Stomach smooth muscle (tissue), 2 donors: ENCODE data around the gene TANC1.

ENCODE experiments used
- H3K27ac ChIP-seq: one replicate; pipeline ENCODE4 v1.7.0; 2013; ENCODE audit warnings: mild to moderate bottlenecking, low read length, inconsistent platforms
- H3K27me3 ChIP-seq, 2 donors: one replicate each; pipeline ENCODE4 v1.7.0; 2013; ENCODE audit warnings: low read length in 2 of 2; ENCODE audit not compliant: insufficient read depth in 2 of 2, control insufficient read depth in 1 of 2
- H3K36me3 ChIP-seq, 2 donors: one replicate each; pipeline ENCODE4 v1.7.0; 2013; ENCODE audit warnings: low read length in 2 of 2; ENCODE audit not compliant: control insufficient read depth in 2 of 2, insufficient read depth in 2 of 2
- H3K4me1 ChIP-seq: one replicate; pipeline ENCODE4 v1.7.0; 2013; ENCODE audit warnings: low read length; ENCODE audit not compliant: control insufficient read depth, insufficient read depth
- H3K4me3 ChIP-seq, 2 donors: one replicate each; pipeline ENCODE4 v1.7.0; 2013; ENCODE audit warnings: low read length in 2 of 2
- H3K9ac ChIP-seq, 2 donors: one replicate each; pipeline ENCODE4 v1.7.0; 2013; ENCODE audit warnings: low read length in 2 of 2, mild to moderate bottlenecking in 1 of 2
- H3K9me3 ChIP-seq, 2 donors: one replicate each; pipeline ENCODE4 v1.7.0; 2013; ENCODE audit warnings: low read length in 2 of 2; ENCODE audit not compliant: control insufficient read depth in 2 of 2
- donor health status: healthy.
- donor health status: Pancreatic carcinoma.

TANC1 gene

GRCh38 chr2:158994920-158995676, 26.7 kb downstream of the TANC1 start:
- Histone ChIP-seq H3K27me3 (no peaks in the 10 kb centered on the region), H3K4me1 (peaks cover 21% of the 10 kb centered on the region), H3K27ac (no peak overlapping the region), H3K4me3 (no peak overlapping the region), H3K36me3 (no peaks in the 10 kb centered on the region), H3K9me3 (no peaks in the 10 kb centered on the region), H3K9ac (no peak overlapping the region)

DNA sequence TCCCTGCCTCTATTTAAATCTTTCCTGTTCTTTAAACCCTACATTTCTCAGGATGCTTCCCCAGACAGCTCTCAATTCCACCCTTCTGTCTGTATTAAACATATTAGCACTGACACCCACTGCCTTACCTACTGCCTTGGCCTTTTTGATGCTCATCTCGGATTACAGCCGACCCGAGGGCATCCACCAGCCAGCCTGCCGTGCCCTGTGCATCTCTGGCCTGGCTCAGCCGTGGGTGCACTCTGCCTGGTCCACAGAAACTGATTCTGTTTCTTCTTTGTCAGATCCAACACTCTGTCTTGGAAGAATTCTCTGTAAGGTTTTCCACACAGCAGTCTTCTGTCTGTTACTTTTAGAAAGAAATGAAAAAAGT, 27.2 kb downstream of the TANC1 start:
- H3K27ac ChIP-seq: no peak overlapping the region
- H3K9me3 ChIP-seq: no peaks in the 10 kb centered on the region
- H3K4me3 ChIP-seq: no peak overlapping the region
- no peak overlapping the region for H3K9ac ChIP-seq
- no peaks in the 10 kb centered on the region for H3K27me3 ChIP-seq
- no peaks in the 10 kb centered on the region for H3K36me3 ChIP-seq
- peaks cover 21% of the 10 kb centered on the region for H3K4me1 ChIP-seq

DNA sequence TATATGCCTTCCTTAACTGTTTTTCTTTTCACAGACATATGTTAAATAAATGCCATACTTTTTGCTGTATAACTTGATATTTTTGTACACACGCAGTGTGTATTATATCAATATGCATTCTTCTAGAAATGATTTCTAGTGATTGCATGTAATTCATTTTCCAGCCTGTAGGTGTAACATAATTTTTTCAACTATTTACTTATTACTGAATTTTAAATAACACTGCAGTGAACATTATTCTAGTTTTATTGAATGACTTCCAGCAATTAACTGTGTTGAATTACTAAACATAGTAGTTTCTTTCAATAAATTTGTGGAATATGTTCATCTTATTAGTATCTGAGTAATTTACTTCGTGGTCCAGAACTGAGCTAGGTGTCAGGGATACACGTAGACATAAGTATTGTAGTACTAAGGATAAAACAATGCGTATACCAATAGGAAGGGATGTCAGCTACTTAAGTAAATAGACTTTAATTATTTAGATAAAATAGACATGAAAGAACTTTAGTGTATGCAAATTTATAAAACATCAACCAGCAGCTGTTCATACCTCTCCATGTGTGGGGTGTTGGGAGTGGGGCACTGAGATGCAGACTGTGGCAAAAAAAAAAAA, 28.0 kb downstream of the TANC1 start:
- Histone ChIP-seq H3K4me3 (no peak overlapping the region), H3K9me3 (no peaks in the 10 kb centered on the region), H3K36me3 (peaks cover 0 to 3% of the 10 kb centered on the region in 2 donors), H3K27me3 (no peaks in the 10 kb centered on the region), H3K9ac (no peak overlapping the region), H3K27ac (no peak overlapping the region), H3K4me1 (peaks cover 21% of the 10 kb centered on the region)

GRCh38 chr2:158997037-158997790, 28.8 kb downstream of the TANC1 start:
- H3K4me1 ChIP-seq: peaks cover 27% of the 10 kb centered on the region
- H3K4me3 ChIP-seq: no peak overlapping the region
- H3K36me3 ChIP-seq: peaks cover 0 to 3% of the 10 kb centered on the region in 2 donors
- H3K27ac ChIP-seq: no peak overlapping the region
- no peaks in the 10 kb centered on the region for H3K27me3 ChIP-seq
- H3K9ac ChIP-seq: no peak overlapping the region
- H3K9me3 ChIP-seq: no peaks in the 10 kb centered on the region

GRCh38 chr2:158998551-158999248, 30.3 kb downstream of the TANC1 start:
- H3K4me1 ChIP-seq: peaks cover 39% of the 10 kb centered on the region

DNA sequence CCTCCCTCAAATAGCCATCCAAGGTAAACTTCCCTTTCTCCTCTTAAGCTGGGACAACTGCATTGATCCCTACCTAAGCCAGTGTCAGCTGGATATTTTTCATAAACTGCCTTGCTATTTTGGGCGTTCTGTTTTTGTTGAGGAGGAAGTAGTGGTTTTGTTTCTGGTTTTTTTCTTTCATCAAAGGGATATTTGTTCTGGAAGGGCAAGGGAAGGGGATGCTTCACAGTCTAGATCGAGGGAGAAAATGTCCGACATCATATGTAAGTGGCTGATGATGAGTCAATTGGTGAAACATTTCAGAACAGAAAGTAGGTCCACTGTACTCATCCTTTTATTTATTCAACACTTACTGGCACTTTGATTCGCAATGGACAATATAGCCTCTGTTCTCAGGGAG, 31.0 kb downstream of the TANC1 start:
- no peaks in the 10 kb centered on the region for H3K9me3 ChIP-seq
- no peak overlapping the region for H3K9ac ChIP-seq
- peaks cover 39% of the 10 kb centered on the region for H3K4me1 ChIP-seq
- H3K4me3 ChIP-seq: no peak overlapping the region
- H3K27ac ChIP-seq: no peak overlapping the region
- peaks cover 0 to 3% of the 10 kb centered on the region in 2 donors for H3K36me3 ChIP-seq
- H3K27me3 ChIP-seq: no peaks in the 10 kb centered on the region

More at GRCh38 chr2:158998551-158999248, 30.3 kb downstream of the TANC1 start:
- no peak overlapping the region for H3K4me3 ChIP-seq
- peak overlapping the region; percentile 41 for H3K27ac ChIP-seq
- H3K36me3 ChIP-seq: peaks cover 0 to 3% of the 10 kb centered on the region in 2 donors
- no peaks in the 10 kb centered on the region for H3K9me3 ChIP-seq
- no peaks in the 10 kb centered on the region for H3K27me3 ChIP-seq
- H3K9ac ChIP-seq: no peak overlapping the region

DNA sequence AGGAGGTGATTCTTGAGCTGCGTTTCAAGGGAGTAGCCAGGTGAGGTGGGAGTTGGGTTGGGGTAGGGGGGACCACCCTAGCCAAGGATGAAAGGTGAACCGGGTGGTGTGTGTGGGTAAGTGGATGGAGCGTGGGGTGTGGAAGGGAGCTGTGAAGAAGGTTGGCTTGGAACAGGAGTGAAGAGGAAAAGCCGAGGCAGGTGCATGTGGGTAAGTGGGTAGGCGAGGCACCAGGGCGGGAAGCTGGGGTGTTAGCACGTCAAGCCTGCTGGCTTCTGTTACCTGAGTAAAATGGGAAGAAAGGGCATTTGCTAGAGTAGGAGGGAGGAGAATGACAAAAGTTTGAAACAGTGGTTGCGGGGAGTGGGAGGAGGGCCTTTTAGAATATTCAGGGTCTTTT, 31.6 kb downstream of the TANC1 start:
- H3K36me3 ChIP-seq: peaks cover 0 to 3% of the 10 kb centered on the region in 2 donors
- no peak overlapping the region for H3K9ac ChIP-seq
- H3K27ac ChIP-seq: no peak overlapping the region
- no peak overlapping the region for H3K4me3 ChIP-seq
- H3K9me3 ChIP-seq: no peaks in the 10 kb centered on the region
- peaks cover 39% of the 10 kb centered on the region for H3K4me1 ChIP-seq
- H3K27me3 ChIP-seq: no peaks in the 10 kb centered on the region

- peak overlapping the region; percentile 41 for H3K27ac ChIP-seq
- H3K4me1 ChIP-seq: peaks cover 31% of the 10 kb centered on the region
- H3K27me3 ChIP-seq: no peaks in the 10 kb centered on the region
- H3K4me3 ChIP-seq: no peak overlapping the region
- H3K9ac ChIP-seq: no peak overlapping the region
- no peaks in the 10 kb centered on the region for H3K9me3 ChIP-seq
- H3K36me3 ChIP-seq: peaks cover 0 to 7% of the 10 kb centered on the region in 2 donors
Measured at GRCh38 chr2:159002462-159003111, 34.1 kb downstream of the TANC1 start.

- peaks cover 0 to 7% of the 10 kb centered on the region in 2 donors for H3K36me3 ChIP-seq
- no peaks in the 10 kb centered on the region for H3K27me3 ChIP-seq
- H3K4me1 ChIP-seq: peaks cover 28% of the 10 kb centered on the region
- H3K9ac ChIP-seq: peak overlapping the region in 1 of 2 donors; percentile 13
- H3K9me3 ChIP-seq: no peaks in the 10 kb centered on the region
- peak overlapping the region; percentile 41 for H3K27ac ChIP-seq
- no peak overlapping the region for H3K4me3 ChIP-seq
Measured at GRCh38 chr2:159003555-159003954, 35.1 kb downstream of the TANC1 start.

- Histone ChIP-seq H3K4me1 (peaks cover 18% of the 10 kb centered on the region), H3K36me3 (peaks cover 0 to 7% of the 10 kb centered on the region in 2 donors), H3K9ac (no peak overlapping the region), H3K4me3 (no peak overlapping the region), H3K27ac (no peak overlapping the region), H3K27me3 (no peaks in the 10 kb centered on the region), H3K9me3 (no peaks in the 10 kb centered on the region)
Measured at GRCh38 chr2:159004849-159005248, 36.4 kb downstream of the TANC1 start.
